Progenitor cell of endocrine pancreas (in vitro differentiated cells): ENCODE results near the gene MPG. TPM values are rescaled to one million over a fixed set of nuclear protein-coding genes. Genes with fewer than 3 reads are reported as not detected.

Experiments
- DNase-seq: peaks from one replicate; pipeline ENCODE4 v3.0.0; 2021; ENCODE audit warnings: low spot score; ENCODE audit not compliant: unreplicated experiment
- H3K27ac Mint-ChIP-seq: 2 replicates; pipeline ENCODE4 v1.8.0; 2021; ENCODE audit warnings: mild to moderate bottlenecking, moderate library complexity, mixed read lengths
- H3K27me3 Mint-ChIP-seq: 2 replicates; pipeline ENCODE4 v1.8.0; 2021; ENCODE audit warnings: mixed read lengths
- H3K36me3 Mint-ChIP-seq: 2 replicates; pipeline ENCODE4 v1.8.0; 2022; ENCODE audit warnings: mixed read lengths; ENCODE audit not compliant: insufficient read depth
- H3K4me1 Mint-ChIP-seq: 2 replicates; pipeline ENCODE4 v1.8.0; 2021; ENCODE audit warnings: low read depth, mixed read lengths
- H3K4me3 Mint-ChIP-seq: 2 replicates; pipeline ENCODE4 v1.8.0; 2021; ENCODE audit warnings: low read depth, mild to moderate bottlenecking, moderate library complexity, mixed read lengths
- H3K9me3 Mint-ChIP-seq: 2 replicates; pipeline ENCODE4 v1.8.0; 2021; ENCODE audit warnings: low read depth, mixed read lengths
- total RNA-seq: library from RNA; stranded (reverse); gene quantifications from 2 replicates; pipeline ENCODE4 v1.2.1, GENCODE V29; 2021
- TF ChIP-seq, protein P1 (sequence below): fragments of 200-600 bp; sonication (generic); IDR thresholded peaks from one replicate; pipeline ENCODE4 v1.5.0; 2021; ENCODE audit warnings: antibody characterized with exemption, mild to moderate bottlenecking; ENCODE audit not compliant: unreplicated experiment

MPG gene
- total RNA-seq, 1 donor from 2014 or later: 35.2 TPM

DNA sequence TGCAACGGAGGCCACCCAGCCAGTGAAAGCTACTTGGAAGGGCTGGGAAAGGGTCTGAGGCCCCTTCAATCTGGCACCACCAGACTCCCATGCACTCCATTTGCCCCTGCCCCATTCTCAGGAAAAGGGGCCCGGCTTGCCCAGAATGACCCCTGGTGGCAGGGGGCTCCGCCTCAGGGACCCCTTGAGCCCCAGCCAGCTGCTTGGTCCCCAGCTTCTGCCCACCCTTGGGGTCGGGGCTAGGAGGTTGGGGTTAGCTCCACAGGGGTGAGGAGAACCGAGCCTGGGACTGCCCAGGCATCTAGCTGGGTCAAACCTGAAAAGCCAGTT is 6.8 kb upstream of the MPG start:
- H3K27me3 Mint-ChIP-seq: peaks cover 8% of the 10 kb centered on the region
- peak overlapping the region; percentile 82 for H3K4me3 Mint-ChIP-seq
- H3K4me1 Mint-ChIP-seq: peaks cover 17% of the 10 kb centered on the region
- peak overlapping the region; percentile 94 for H3K27ac Mint-ChIP-seq
- no peak for DNase-seq
- H3K36me3 Mint-ChIP-seq: no peaks in the 10 kb centered on the region
- no peaks in the 10 kb centered on the region for H3K9me3 Mint-ChIP-seq
- TF ChIP-seq, protein P1, sequence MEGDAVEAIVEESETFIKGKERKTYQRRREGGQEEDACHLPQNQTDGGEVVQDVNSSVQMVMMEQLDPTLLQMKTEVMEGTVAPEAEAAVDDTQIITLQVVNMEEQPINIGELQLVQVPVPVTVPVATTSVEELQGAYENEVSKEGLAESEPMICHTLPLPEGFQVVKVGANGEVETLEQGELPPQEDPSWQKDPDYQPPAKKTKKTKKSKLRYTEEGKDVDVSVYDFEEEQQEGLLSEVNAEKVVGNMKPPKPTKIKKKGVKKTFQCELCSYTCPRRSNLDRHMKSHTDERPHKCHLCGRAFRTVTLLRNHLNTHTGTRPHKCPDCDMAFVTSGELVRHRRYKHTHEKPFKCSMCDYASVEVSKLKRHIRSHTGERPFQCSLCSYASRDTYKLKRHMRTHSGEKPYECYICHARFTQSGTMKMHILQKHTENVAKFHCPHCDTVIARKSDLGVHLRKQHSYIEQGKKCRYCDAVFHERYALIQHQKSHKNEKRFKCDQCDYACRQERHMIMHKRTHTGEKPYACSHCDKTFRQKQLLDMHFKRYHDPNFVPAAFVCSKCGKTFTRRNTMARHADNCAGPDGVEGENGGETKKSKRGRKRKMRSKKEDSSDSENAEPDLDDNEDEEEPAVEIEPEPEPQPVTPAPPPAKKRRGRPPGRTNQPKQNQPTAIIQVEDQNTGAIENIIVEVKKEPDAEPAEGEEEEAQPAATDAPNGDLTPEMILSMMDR: no peak

DNA sequence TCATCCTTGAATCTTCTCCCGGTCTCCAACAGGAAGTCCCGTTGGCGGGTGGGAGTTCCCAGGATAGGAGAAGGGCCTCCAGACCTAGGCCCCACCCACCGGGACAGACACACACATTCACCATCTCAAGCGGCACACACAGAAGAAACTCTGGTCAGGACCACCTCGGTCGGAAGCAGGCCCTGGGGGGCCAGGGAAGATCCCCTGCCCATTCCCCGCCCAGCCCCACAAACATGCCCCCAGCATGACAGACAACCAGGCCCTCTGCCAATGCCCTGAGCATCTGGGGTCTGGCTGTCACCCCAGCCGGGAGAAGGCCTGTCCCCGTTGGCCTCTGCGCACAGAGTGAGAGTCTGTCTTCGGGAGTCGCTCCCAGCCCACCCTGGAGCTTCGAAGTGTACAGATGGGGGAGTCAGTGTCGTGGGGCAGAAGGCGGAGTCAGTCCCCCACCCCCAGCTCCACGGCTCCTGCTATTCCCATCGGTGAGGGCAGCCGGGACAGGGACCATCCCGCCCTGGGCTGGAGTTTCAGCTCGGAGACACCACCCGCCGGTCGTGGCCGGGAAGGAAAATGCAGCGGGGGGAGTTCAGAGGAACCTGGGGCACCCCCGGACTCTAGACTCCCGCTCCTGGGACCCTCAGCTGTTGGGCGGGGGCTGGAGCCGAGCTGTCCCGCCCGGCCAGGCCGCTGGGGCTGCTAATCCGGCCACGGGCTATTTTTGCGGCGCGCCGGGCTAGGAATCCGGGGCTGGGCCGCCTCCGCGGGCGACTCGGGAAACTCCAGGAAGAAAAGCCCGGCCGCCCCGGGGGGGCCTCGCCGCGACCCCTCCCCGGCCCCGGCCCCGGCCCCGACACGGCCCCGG is 6.3 kb upstream of the MPG start:
- peak overlapping the region; percentile 82 for H3K4me3 Mint-ChIP-seq
- H3K9me3 Mint-ChIP-seq: no peaks in the 10 kb centered on the region
- no peak for DNase-seq
- H3K27ac Mint-ChIP-seq: peak overlapping the region; percentile 94
- TF ChIP-seq, protein P1: no peak
- H3K27me3 Mint-ChIP-seq: peaks cover 8% of the 10 kb centered on the region
- H3K36me3 Mint-ChIP-seq: no peaks in the 10 kb centered on the region
- H3K4me1 Mint-ChIP-seq: peaks cover 21% of the 10 kb centered on the region

DNA sequence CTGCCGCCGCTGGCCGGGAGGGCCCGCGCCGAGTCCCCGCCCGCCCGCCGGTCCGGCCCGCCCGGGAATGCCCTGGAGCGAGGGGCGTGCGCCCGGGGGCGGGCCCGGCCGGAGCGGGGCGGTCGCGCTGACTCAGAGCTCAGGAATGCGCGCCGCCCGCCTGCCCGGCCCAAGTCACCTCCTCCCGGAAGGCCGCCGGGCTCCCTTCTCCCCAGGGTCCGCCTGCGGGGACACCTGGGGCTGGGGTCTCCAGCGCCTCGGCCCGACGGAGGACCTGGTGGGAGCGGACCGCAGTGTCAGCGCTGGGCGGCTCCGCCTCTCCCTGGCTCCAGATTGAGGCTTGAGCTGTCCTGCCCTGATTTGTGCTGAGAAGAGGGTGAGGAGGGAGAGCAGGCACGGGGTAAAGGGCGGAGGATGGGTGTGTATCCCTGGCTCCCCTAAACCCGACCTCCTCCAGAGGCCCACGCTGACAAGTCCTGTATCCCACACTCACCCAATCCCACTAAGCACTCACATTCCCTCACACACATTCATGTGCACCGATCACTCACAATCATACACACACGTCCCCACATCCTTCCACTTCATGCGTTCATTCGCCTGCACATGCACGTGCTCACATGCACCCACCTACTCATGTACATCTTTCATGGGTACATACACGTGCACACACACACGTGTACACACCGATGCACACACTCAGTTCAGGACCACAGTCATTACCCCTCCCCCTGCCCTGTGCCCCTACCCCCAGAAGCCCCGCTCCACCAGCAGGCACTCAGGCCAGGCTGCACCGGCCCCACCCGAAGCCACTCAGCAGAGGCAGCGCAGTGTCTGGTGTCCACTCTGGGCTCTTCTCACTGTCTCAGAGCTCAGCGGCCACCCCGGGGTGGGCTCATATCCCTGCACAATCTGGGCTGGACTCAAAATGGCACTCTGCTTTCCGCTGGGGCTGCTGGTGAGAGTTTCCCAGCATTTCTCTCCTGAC is 5.2 kb upstream of the MPG start, which contains the start of gene RHBDF1:
Gene RHBDF1, minus strand, starts transcription at position 71 of the 988 bp plus-strand sequence. CDS start 7,616 bp downstream, outside the sequence.
- Mint-ChIP-seq H3K9me3 (no peaks in the 10 kb centered on the region), H3K27ac (peak within 1 kb of the TSS; percentile 94), H3K4me1 (peaks cover 21% of the 10 kb centered on the region), H3K36me3 (no peaks in the 10 kb centered on the region), H3K4me3 (peak within 1 kb of the TSS; percentile 82), H3K27me3 (peaks cover 8% of the 10 kb centered on the region)
- peak; percentile 53 for DNase-seq
- TF ChIP-seq, protein P1: no peak

DNA sequence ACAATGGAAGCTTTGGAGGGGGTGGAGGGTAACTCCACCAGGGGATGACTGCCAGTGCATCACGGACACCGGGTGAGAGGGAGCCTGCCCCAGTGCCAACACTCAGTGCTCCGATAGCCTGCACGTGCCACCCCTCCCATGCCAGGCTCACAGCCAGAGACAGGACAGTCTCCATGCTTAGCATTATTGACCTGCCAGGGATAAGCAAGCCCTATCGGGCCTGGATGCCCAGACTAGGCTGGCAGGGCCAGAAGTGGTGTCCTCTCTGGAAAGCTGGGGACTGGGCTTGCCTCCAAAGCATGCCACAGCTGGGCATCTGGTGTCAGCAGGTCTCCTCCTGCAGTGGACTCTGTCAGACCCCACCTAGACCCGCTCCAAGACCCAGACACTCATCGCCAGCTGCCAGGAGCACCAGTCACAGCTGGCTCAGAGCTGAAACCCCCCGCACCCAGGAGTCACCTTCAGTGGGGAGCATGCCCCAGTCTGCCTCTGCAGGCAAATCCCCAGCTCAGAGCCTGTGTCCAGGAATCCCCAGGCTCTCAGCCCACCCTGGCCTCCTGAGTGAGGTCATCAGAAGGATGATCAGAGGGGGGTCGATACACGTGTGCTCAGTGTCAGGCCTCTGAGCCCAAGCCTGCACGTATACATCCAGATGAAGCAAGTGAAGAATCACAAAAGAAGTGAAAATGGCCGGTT is 3.8 kb upstream of the MPG start:
- DNase-seq: no peak
- Mint-ChIP-seq H3K9me3 (no peaks in the 10 kb centered on the region), H3K4me1 (peaks cover 25% of the 10 kb centered on the region), H3K4me3 (peak overlapping the region; percentile 81), H3K27me3 (peaks cover 8% of the 10 kb centered on the region), H3K27ac (peak overlapping the region; percentile 37), H3K36me3 (no peaks in the 10 kb centered on the region)
- TF ChIP-seq, protein P1: no peak
